GM18909 (cell line): ENCODE measurements around the gene IL15.
A peak's percentile ranks its signal among the peaks of the same experiment; 100 is the strongest.

Experiments
- ATAC-seq: cut with Tn5 transposase; IDR thresholded peaks from one replicate; pipeline ENCODE4 v1.9.1; 2021; ENCODE audit warnings: mild to moderate bottlenecking; ENCODE audit not compliant: unreplicated experiment, poor library complexity

The IL15 gene

DNA sequence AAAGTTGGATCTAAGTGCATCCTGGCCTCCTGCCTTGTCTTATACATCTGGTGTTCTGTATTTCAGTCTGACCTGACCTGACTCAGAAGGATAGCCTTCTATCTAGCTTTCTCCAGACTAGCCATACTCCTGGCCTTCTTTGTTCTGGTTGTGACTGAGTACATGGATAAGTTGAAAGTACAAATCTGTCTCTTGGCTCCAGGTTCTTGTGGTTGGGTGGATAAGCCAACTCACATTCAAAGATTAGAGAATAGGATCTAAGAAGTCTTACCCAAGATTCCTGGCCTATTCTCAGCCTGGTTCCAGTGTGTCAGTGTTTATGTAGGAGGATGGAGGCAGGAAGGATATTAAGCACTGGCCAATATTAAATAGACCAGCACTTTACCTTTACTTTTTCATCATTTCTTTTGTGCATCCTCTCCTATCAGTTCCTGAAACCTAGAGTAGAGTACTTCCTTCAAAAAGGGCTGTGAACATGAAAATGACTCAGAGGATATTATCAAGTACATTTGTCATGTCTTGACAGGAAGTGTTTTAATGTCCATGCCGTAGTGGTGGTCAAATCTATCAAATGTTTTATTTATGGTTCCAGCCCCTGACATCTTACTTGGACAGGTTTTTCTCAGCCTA, 123.5 kb downstream of the IL15 start:
- ATAC-seq: no peak

DNA sequence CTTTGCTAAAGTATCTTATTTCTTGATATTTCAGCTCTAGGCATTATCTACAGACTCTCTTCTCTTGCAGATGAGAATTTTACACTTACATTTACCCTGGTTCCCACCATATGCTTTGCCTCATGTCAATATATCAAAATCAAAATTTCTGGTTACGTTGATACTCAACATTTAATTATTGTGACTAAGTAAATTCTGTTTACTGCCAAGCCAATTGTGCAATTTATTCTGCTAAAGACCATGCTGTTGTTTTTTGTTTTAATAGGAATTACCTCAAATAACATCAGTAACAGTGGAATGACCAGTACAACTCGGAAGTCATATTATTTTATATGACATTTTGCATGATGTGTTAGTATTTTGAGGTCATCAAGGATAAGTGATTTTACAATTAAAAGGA, 125.5 kb downstream of the IL15 start:
- ATAC-seq: no peak

DNA sequence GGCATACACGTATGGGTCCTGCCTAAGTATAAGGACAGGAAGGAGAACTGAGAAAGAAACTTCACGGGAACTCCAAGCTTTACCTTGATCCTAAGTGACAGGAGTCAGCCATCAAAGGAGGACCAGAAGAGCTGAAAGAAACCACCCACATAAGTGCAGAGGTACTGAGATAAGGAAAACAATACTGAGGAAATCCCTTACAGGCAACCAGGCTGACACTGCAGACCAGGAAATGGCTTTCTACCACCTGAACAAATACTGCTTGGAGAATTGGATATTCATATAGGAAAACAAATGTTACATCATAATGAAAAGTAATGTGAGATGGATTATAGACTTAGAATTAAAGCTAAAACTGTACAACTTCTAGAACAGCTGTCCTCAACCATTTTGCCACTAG, 127.0 kb downstream of the IL15 start:
- no peak for ATAC-seq

DNA sequence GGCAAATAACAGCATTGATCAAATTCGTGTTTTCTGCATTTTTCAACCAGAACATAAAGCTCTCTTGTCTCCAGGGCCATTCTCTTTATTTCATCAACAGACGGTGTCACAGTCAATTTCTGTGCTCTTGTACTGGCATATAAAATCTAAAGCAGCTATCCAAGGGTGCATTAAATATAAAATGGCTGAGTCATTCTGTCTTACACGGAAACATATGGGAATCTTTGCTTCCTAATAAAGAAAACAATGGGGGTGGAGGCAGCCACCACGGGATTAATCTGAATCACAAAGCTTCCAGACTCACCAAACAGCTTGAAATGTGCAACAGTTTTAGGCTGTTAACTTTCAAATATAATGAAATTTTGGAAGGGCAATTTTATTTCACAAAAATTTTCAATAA, 132.6 kb downstream of the IL15 start:
- no peak for ATAC-seq

DNA sequence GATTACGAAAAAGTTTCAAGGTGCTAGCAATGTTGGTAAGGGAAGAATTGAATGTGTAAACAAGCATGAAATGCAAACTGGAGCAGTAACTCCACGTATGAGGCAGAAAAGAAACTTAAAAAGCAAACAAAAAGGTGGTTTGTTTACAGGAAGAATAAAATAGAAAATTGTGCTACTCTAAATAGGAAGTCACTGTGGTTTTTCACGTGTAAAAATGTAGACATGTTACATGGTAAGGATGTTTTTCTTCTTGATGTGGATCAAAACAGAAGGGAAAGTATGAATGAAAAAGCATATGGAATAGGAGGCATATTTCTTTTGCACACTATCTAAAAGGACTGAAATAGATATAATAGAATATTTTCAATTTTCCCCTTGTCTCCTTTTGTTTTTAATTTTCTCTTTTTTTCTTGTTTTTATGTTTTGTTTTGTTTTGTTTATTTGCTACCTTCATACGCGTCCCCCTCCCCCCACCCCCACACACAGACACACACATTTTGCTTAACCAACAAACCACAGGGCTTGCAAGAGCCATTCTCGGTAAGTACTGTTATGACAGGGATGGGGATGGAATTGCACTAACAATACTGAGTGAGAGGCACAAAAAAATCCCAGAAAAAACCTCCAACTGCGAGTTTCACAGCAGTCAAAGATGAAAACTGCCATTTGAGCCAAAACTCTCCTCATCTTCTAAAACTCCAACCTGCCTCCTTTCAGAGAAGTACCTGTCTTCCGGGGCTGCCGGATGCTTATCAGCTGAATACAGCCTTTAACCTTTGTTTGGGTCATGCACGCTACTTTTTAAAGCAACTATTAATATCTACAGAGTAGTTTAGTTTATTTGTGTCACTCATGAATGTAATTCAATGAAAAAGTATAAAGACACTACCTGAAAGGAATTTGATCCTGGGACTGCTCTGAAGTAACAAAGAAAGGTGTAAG, 135.8 kb downstream of the IL15 start:
- peak; percentile 87 for ATAC-seq

DNA sequence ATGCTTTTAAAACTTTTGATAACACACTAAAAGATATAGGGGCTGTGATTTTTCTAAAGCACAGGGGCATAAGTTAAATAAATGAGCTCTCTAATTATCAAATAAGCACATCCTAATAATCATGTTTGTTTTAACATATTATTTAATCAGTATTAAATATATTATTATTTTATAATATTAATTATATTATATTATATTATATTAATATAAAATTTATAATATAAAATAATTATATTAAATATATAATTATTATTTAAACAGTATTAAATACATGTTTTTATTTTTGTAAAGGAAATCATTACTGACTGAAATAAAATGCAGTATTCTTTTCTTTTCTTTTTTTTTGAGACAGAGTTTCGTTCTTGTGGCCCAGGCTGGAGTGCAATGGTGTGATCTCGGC, 136.5 kb downstream of the IL15 start:
- no peak for ATAC-seq

DNA sequence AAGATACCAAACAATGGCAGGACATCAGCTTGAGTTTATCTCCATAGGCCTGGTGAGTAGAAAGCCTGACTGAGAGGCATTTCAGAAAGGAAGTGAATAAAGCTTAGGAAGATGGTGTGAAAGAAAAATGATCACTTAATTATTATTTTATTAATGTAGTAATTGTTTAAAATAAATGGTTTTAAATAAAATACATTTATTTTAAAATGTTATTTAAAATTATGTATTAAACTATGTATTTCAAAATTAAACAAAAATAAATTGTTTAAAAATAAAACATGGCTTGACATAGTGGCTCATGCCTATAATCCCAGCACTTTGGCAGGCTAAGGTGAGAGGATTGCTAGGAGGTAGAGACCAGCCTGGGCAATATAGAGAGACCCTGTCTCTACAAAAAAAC, 145.8 kb downstream of the IL15 start:
- no peak for ATAC-seq
